Hematopoietic multipotent progenitor cell treated with erythropoietin and hydrocortisone succinate and interleukin-3 and kit ligand, for 4 days (in vitro differentiated cells): ENCODE results near the gene ZDHHC14.

Experiments used
- DNase-seq: peaks from one replicate; pipeline ENCODE4 v3.0.0-alpha.2; 2015

Gene ZDHHC14

DNA sequence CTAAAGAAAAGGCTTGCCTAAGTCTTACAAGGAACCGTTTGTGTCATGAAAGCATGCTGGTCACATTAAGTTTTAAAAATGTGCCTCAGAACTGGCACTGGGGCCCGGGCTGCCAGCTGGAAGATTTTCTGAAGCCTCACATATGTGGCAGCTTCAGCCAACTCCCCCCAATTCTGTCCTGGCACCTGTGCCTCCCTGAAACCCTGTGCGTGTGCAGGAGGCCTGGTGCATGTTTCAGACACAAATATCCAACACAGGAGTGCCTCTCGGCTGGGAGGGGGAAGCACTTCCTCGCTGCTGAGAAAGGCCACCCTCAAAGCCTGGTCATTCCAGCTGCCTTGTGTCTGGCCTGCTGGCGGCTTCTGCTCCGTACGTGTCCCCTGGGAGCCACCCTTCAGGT, 253.6 kb downstream of the ZDHHC14 start:
- no peak for DNase-seq

DNA sequence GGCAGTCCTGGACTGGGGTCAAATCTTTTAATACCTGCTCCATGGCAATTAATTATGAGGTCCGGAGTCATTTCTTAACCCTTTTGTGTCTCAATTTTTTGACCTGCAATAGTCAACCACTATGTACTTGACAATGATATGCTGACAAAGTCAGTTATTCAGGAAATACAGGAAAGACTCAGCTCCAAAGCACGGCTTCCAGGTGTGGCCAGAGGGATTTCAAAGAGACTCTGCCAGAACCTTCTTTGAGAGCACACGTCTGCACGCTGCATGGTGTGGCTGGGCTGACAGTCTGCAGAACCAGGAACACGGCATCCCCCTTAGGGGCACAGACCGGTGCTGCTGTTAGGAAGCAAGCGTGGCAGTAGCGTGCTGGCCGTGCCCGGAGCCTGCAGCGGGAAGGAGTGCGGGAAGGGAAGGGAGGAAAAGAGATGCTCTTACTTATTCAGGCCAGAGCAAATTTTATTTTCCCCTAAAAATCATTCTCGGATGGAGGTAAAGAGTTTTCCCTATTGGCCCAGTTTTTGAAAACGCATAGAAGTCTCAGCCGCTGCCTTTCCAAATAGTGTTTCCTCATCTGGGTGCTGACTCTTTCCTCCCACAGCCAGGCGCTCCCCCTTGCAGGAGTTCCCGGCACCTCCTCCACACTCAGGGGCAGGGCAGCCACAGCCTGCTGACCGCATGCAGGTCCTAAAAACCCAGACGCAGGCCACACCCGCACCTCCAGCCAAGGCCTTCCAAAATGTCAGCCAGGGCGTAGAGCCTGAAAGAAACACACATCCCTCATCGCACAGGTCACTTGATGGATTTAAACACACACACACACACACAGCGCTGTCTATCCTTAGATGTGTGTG, 254.6 kb downstream of the ZDHHC14 start:
- no peak for DNase-seq

DNA sequence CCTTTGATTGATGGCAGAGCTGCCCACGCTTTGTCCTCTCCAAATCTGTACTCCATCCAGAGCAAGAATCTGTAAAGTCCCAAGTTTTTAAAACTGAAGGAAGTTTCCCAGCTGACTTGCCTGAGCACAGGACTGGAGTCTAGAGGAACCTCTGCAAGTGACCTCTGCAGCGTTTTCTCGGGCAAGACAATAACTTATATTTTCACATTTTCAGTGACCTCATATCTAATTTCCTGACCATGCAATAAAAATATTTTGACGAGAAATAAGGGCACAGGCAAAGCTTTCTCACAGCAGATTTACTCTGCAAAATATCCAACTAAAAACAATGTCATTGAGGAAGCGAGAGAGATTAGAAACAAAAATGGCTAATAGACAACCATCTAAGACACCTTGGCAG, 256.5 kb downstream of the ZDHHC14 start:
- no peak for DNase-seq

DNA sequence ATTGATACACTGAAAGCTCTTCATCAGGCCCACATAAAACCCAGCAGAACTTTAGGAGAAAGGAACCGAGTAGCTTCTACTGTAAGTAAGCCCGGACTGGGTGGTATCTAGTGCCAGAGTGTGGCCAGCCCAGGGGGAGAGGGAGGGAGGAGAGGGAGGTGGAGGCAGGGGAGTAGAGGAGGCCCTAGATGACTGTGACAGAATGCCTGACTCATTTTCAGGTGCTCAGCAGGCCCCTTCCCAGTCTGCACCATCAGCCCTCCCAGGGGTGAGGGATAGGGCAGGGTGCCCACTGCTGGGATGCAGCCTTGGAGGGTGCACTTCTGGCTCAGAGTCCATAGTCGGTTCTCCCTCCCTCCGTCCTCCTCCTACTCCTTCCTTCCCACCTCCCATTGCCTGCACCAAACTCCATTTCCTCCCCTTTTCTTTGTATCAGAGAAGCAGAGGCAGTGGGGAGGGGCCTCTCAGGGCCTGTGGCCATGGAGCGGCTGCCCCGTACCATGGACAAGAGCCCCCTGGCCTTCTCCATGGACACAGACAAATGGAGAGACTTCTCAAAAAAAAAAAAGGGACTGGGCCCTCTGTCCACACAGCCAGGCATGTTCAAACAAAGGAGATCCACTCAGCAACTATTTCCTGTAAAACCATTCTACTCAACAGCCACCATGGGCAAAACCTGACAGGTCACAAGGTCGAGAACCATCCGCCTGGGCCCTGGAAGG, 257.1 kb downstream of the ZDHHC14 start:
- no peak for DNase-seq

DNA sequence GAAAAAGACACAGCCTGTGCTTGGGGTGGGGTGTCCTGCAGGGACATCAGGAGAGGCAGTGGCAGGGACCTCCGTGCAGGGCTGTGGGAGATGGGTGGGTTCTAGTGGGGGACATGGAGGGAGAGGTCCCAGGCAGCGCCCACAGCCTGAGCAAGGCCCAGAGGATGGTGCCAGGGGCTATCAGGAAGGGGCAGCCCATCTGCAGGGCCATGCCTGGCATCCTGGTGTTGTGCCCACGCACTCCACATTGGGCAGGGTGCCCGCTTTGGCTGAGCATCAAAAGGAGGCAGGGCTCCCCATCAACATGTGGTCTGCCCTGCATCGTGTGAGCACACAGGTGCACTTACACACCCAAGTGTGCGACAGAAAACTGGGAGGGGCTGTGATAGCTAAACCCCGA, 257.8 kb downstream of the ZDHHC14 start:
- no peak for DNase-seq

DNA sequence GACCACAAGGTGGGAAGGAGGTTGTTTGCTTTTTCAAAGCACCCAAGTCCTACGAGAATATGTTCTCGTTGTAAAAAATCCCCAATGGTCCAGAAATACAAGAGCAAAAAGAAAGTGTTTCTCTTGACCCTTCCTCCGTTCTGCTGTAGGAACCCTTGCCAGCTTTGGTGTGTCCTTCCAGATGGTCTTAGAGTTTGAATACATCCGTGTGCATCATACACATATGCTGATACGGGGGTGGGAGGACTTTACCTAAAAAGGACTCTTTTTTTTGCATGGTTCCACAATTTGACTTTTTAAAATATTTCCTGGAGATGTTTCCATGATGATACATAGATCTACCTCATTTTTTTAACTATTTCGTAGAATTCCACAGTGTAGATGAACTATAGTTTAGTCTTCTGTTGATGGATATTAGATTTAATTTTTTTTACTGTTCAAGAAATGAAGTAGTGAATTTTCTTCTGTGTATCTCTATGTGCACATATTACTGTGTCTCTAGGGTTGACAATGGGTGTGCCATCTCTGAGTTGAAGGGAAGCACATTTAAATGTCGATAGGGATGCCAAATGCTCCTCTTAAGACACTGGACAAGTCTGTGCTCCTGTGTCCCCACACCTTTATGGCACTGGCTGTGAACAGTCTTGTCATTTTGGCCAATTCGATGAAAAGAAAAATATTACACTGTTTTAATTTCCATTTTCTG, 259.9 kb downstream of the ZDHHC14 start:
- DNase-seq: no peak

DNA sequence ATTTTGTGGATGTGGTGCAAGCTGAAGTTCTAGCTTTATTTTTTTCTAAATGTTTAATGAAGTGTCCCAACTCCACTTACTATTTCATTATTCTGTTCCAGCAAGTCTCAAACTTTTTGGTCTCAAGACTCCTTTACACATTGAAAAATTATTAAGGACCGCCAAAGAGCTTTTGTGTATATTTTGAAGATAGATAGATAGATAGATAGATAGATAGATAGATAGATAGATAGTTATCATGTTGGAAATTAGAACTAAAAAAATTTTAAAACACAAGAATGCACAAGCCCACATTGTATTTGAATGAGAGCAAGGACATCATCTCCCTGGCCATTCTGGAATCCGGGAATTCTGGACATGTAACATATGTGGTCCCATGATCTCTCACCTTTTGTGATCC, 260.8 kb downstream of the ZDHHC14 start:
- DNase-seq: no peak

DNA sequence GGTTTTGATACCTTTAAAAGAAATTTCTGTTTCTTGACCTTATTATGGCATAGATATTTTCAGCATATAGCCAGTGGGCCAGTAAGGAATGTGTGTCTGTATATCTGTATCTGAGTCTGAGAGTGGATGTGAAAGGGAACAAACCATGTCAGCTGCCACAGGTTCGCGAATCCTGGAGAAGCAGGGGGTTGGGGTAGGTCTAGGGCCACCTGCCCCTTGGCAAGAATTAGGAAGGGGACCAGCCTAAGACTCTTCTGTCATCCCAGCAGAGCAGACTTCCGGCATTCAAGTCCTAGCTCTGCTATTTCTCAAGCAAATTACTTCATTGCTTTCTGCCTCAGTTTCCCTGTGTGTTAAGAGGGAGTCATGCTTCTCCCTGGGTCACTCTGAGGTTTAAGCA, 261.7 kb downstream of the ZDHHC14 start:
- no peak for DNase-seq

DNA sequence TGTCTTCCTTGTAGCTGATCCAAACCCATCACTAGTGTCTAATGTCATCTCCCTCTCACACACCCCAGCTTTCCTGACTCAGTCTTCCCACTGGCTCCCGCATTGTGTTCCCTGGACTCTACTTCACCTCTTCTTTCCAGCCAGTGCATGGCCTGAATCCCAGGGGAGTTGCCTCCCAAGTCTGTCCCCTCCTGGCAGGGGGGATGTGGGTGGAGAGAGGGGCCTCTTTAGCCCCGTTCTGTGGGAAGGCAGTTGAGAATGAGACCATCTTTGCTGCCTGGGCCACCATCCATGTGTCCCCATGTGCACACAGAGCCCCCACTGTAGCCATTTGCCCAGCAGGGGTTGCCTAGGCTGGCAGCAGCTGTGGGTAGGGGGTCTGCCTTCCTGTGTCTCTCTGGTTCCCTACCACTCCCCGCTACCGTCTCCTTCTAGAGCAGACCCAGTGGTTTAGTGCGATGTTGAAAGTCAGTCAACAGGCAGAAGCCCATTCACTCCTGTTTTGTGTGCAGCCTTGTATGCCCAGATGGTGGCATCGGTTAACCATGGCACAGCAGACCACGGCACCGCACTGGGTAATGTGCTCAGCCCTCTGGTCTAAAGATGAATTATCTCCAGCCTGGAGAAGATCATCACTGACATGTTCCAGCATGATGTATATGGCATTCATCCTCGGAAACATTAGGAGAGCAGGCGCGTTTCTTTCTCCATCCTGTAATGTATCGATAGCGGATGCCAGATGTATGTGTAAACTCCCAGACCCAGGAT, 263.2 kb downstream of the ZDHHC14 start:
- peak; percentile 74 for DNase-seq

DNA sequence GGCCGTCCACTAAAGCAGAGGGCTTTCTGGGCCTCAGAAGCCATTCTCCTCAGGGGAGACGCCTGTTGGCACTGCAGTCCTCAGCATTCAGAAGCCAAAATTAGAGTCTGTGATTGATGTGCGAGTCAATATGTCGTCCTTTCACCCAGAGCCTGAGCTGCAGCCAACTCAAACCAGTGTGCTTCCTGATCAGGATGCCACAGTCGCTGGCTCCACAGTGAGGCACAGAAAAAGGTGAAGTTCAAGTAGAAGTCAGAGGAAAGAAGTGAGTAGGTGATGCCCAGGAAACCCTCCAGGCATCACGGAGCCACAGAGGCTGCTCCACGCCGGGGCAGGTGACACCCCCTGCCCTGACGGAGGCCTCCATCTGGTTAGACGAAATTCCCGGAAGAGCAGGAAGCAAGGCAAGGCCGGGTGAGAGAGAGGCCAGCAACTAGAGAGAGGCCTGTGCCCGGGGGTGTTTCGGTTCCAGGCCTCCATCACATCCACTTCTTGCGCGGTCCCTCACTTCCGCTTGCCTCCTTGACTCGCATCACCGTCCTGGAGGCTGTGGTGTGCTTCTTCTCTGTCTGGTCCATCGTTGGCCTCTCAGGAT, 264.3 kb downstream of the ZDHHC14 start:
- DNase-seq: no peak

DNA sequence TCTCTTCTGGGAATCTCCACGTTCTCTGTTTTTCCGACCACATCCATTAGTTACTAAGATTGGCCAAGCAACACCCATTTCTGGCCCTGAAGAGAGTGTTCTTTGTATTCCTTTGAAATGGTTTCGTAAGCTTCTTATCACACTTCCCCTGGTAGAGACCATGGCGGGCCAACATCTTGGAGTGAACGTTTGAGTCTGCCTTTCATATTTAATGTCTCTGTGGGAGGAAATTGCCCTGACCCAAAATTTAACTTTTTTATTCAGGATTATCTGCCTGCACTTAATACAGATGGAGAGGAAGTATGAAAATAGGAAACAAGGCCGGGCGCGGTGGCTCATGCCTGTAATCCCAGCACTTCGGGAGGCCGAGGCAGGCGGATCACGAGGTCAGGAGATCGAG, 265.0 kb downstream of the ZDHHC14 start:
- DNase-seq: peak; percentile 77

DNA sequence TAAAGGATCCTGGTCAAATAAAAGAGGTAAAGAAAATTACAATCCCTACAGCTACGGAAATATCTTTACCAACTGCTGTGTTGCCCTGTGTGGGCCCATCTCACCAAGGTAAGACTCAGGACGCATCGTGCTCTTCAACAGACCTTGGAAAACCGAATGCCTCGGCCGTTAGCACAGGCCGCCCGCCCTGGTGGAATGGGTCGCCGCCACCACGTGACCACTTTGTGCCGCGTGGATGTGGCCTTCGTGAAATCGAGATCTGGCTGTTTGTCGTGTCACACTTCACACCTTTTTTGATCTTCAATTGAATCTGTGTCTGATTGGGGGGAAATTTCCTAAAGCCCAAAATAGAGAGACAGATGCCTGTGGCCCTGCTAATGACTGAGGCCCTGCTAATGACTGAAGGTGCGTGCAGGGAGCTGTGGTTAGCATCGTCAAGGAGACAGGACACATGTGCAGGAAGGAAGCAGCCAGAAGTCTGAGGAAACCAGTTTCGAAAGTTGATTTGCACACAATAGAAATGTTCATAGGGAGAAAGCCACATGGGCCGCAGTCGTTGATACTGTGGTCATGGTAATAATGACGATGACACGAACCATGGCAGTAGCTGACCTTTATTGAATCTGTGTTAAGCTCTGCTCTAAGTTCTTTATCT, 266.4 kb downstream of the ZDHHC14 start:
- peak; percentile 85 for DNase-seq

DNA sequence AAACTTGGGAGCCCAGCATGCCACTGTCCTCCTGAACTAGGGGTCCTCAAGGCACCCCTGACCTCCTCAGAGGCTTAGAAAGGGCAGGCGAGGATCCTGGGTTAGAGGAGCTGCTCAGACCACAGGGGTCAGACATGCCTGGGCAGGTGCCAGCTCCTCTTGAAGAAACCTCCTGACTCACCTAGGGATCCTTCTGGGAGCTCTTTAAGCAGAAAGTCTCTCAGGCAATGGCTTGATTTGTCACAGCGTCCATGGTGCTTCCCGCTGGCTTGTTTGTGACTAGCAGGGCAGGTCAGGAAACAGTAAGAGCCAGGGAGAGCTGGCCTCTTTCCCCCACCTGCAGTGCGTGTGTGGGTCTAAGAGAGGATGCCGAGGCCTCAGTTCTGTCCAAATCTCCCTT, 267.6 kb downstream of the ZDHHC14 start:
- DNase-seq: no peak

DNA sequence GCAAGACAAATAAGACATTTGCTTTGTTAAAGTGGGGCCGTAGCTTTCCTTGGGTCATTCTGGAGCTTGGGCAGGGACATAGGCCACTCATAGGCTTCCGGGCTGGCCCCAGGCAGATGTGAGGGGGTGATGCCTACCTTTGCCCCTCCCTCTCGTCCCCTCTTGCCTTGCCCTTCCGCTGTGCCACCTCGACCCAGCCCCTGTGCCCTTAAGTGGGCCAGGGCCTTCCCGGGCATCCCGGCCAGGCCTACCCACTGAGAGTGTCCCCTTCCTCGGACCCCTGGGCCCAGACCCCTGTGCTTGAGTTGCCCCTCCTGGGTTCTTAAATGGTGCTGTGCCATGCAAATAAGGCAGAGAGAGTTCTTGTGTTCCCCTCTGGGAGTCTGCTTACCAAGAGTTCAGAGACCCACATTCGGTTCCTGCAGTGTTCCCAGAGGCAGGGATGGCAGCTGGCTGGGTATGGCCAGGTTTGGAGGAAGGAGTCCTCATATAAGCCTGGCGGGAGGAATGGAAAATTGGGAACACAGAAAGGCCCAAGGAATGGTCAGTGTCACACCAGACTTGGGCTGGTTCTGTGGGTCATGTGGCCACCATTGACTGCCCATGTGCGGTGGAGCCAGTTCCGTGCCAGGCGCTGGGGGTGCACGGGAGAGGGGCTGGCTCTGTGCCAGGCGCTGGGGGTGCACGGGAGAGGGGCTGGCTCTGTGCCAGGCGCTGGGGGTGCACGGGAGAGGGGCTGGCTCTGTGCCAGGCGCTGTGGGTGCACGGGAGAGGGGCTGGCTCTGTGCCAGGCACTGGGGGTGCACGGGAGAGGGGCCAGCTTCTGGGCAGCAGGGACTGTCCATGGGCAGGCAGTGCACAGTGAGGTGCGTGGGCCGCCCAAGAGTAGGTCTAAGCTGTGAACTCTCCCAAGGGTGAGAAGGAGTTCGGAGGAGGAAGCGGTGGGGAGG, 268.6 kb downstream of the ZDHHC14 start:
- DNase-seq: no peak

DNA sequence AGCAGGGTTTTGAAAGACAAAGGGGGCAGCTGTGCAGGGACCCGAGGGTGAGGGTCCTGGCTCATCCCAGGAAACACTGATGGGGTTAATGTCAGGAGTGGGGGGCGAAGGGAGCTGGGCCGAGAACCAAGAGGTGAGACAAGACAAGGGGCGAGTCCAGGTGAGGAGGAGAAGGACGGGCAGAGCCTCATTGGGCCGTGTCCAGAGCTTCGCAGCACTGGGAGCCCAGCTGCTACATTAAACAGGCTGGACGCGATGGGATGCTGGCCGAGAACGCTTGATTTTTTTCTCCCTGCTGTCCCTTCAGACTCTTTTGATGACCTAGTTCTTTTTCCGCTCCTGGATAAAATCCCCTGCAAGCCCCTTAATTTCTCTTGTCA, 269.3 kb downstream of the ZDHHC14 start:
- DNase-seq: no peak

DNA sequence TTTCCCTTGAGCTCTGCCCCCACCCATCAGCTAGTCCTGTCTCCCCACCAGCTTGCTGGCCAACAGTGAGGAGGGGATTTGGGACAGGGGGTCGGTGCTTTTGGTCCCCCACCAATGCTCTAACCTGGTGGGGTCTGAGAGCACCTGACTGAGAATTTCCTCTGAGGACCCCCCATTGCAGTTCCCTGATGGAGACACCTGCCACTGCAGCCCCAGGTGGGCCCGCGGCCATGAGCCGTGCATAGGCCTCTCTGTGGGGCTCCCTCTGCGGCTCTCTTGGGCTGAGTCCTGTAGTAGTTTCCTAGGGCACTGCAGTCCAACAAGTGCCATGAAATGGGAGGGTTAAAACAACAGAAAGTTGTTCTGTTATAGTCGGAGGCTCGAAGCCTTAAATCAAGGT, 269.8 kb downstream of the ZDHHC14 start:
- DNase-seq: no peak

DNA sequence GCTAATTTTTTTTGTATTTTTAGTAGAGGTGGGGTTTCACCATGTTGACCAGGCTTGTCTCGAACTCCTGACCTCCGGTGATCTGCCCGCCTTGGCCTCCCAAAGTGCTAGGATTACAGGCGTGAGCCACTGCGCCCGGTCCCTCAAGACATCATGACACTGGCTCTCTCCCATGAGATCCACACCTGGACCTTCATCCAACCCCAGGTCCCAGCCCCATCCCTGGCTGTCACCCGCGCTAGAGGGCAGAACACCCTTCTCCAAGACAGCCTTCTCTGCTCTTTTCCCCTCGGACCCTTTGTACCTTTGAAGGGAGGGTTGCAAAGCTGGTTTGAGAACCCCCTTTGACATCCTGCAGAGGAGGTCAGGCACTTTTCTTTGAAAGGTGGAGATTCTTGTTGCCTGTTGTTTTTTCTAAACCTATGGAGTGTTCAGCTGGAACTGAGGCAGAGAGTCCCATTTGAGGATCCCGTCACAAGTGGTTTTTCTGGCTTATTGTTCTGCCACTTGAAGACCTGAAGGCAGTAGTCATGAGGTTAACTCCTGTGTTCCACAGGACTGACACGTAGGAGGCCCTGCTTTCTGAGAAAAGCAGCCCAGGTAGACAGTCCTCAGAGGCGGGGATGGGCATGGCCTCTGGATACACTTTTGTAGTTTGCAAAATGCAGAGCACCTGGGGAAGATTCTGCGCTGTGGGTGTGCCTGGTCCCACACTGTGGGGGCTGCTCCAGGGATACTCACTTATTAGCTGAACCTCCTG, 270.9 kb downstream of the ZDHHC14 start:
- DNase-seq: no peak

DNA sequence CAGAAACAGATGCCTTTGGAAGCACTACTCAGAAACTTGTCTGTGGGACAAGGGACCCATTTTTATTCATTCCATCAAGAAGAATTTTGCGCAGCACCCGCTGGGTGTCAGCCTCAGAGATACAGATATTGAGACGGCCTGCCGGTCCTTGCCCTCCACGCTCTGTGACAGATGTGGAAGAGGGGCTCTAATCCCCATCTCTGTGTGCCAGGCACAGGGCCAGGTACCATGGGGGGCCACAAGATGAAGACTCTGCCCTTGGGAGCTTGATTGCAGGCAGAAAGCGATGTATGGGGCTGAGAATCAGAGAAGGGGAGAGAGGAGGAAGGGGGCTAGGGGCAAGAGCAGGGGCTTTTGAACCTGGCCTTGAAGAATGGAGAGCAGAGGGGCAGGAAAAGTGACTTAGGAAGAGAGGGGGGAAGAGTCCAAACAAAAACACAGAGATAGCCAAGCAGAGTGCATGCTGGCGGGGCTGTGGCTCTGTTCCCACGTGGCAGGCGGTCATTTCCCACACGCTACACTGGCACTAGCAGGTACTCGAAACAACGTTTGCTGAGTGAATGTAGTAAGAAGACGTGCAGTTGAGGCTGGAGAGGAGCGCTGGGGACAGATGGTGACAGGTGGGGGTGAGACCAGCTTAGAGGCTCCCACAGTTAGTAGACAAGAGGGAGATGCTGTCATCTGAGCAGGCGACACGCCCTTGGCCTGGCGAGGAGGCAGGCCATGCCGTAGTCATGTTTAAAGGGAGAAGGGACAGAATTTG, 271.8 kb downstream of the ZDHHC14 start:
- DNase-seq: no peak

DNA sequence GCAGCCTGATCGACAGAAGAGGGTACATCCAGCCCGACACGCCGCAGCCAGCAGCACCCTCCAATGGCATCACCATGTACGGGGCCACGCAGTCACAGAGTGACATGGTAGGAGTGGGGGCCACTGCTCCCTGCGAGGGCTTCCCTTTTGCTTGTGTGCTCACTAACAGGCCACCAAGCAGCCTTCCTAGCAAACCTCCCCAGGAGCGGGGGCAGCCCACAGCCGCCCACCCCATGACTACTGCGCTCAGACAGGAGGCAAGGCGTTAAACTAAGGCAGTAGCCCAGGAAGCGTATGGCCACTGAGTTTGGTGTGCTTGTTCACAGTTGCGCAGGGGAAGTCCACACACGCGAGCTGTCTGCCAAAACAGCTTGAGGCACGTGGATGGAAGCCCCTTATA, 272.5 kb downstream of the ZDHHC14 start:
- DNase-seq: no peak
